GM21515 (cell line): Measurements from ENCODE around the gene RACK1.
A peak's percentile ranks its signal among the peaks of the same experiment; 100 is the strongest.
"Not testable (repeated sequence)": the region's sequence is repeated elsewhere in the genome, so short reads cannot be mapped to it uniquely, and the experiment has no call there.

Source experiments
- ATAC-seq: cut with Tn5 transposase; IDR thresholded peaks from one replicate; pipeline ENCODE4 v1.9.1; 2021; ENCODE audit not compliant: unreplicated experiment

Gene RACK1

GRCh38 chr5:181217111-181217802, 26.4 kb downstream of the RACK1 start:
- ATAC-seq: peak; percentile 23

- no peak for ATAC-seq
Observed at GRCh38 chr5:181215997-181216989, 27.4 kb downstream of the RACK1 start.

GRCh38 chr5:181214249-181214648, 29.5 kb downstream of the RACK1 start:
- not testable (repeated sequence) for ATAC-seq

GRCh38 chr5:181212934-181213333, 30.8 kb downstream of the RACK1 start:
- no peak for ATAC-seq

- ATAC-seq: no peak
Observed at GRCh38 chr5:181212080-181212479, 31.6 kb downstream of the RACK1 start.

GRCh38 chr5:181211208-181211607, 32.5 kb downstream of the RACK1 start:
- ATAC-seq: no peak

GRCh38 chr5:181210698-181211097, 33.0 kb downstream of the RACK1 start:
- ATAC-seq: not testable (repeated sequence)

- not testable (repeated sequence) for ATAC-seq
Observed at GRCh38 chr5:181210148-181210547, 33.6 kb downstream of the RACK1 start.

GRCh38 chr5:181209006-181209405, 34.7 kb downstream of the RACK1 start:
- not testable (repeated sequence) for ATAC-seq

GRCh38 chr5:181207960-181208253, 35.8 kb downstream of the RACK1 start:
- ATAC-seq: no peak

GRCh38 chr5:181207214-181207959, 36.3 kb downstream of the RACK1 start:
- ATAC-seq: no peak

- ATAC-seq: no peak
Observed at GRCh38 chr5:181205761-181206649, 37.7 kb downstream of the RACK1 start.

GRCh38 chr5:181204826-181205760, 38.6 kb downstream of the RACK1 start, which contains the start of gene TRIM7:
TSS of gene TRIM7 (minus strand) at chr5:181205196. CDS start at chr5:181205110, 86 bp downstream.
- ATAC-seq: no peak

- no peak for ATAC-seq
Observed at GRCh38 chr5:181204113-181204825, 39.4 kb downstream of the RACK1 start.

- ATAC-seq: no peak
Observed at GRCh38 chr5:181203777-181204112, 40.0 kb downstream of the RACK1 start.

GRCh38 chr5:181203093-181203711, 40.5 kb downstream of the RACK1 start:
- no peak for ATAC-seq

- ATAC-seq: no peak
Observed at GRCh38 chr5:181200816-181201215, 42.9 kb downstream of the RACK1 start.
